SU-DHL-6 (cell line): ENCODE data around the gene PTPRG.

Experiments used
- H2AFZ ChIP-seq: fragments of 200-600 bp; sonication (generic); 2 replicates; pipeline ENCODE4 v1.6.1; 2014; ENCODE audit warnings: low read depth, mild to moderate bottlenecking, moderate library complexity, mixed read lengths, antibody characterized with exemption, low read length; ENCODE audit not compliant: severe bottlenecking
- H3F3A ChIP-seq: fragments of 200-600 bp; shearing (Covaris generic); 2 replicates; pipeline ENCODE4 v1.6.0; 2016; ENCODE audit warnings: antibody characterized with exemption, mild to moderate bottlenecking; ENCODE audit not compliant: insufficient read depth
- H3K27ac ChIP-seq: fragments of 200-600 bp; sonication (generic); 2 replicates; pipeline ENCODE4 v1.5.1; 2016; ENCODE audit warnings: low read depth, mild to moderate bottlenecking, low read length, moderate library complexity, mixed read lengths
- H3K27me3 ChIP-seq: fragments of 200-600 bp; sonication (generic), shearing (Covaris generic); 2 replicates; pipeline ENCODE4 v1.6.0; 2014; ENCODE audit warnings: mild to moderate bottlenecking, low read length
- H3K36me3 ChIP-seq: fragments of 200-600 bp; sonication (generic); 2 replicates; pipeline ENCODE4 v1.6.1; 2014; ENCODE audit warnings: mild to moderate bottlenecking, low read length, mixed read lengths
- H3K4me2 ChIP-seq: fragments of 300-600, 200-600 bp; shearing (Covaris generic), sonication (generic); 2 replicates; pipeline ENCODE4 v1.6.0; 2014; ENCODE audit warnings: low read length, low read depth, mild to moderate bottlenecking; ENCODE audit not compliant: poor library complexity, severe bottlenecking
- H3K4me3 ChIP-seq: fragments of 200-600 bp; sonication (generic); 2 replicates; pipeline ENCODE4 v1.5.1; 2014; ENCODE audit warnings: antibody characterized with exemption, low read length, mild to moderate bottlenecking, mixed read lengths; ENCODE audit not compliant: insufficient read depth, poor library complexity, severe bottlenecking
- H3K79me2 ChIP-seq: fragments of 200-600 bp; sonication (generic); 2 replicates; pipeline ENCODE4 v1.6.1; 2014; ENCODE audit warnings: mild to moderate bottlenecking, low read length, moderate library complexity; ENCODE audit not compliant: insufficient read depth
- H3K9ac ChIP-seq: fragments of 200-600 bp; sonication (generic); 2 replicates; pipeline ENCODE4 v1.7.0; 2014; ENCODE audit warnings: mild to moderate bottlenecking, low read length
- H3K9me2 ChIP-seq: fragments of 200-600 bp; sonication (generic); replicated peaks from 2 replicates; pipeline ENCODE4 v1.6.1; 2014; ENCODE audit warnings: low read length; ENCODE audit not compliant: insufficient read depth
- H3K9me3 ChIP-seq: fragments of 200-600 bp; sonication (generic); 2 replicates; pipeline ENCODE4 v1.6.1; 2014; ENCODE audit warnings: low read length, mixed read lengths; ENCODE audit not compliant: insufficient read depth
- H4K20me1 ChIP-seq: fragments of 200-600 bp; sonication (generic); 2 replicates; pipeline ENCODE4 v1.6.1; 2014; ENCODE audit warnings: low read depth, mild to moderate bottlenecking, antibody characterized with exemption, low read length, moderate library complexity, mixed read lengths
- EZH2phosphoT487 ChIP-seq: fragments of 200-600 bp; sonication (generic), shearing (Covaris generic); conservative IDR thresholded peaks from 2 replicates; pipeline ENCODE4 v1.6.1; 2018; ENCODE audit warnings: mild to moderate bottlenecking, antibody characterized with exemption, low read length, moderate library complexity, mixed read lengths
- TF ChIP-seq, protein P1 (sequence below): fragments of 200-600 bp; sonication (generic); IDR thresholded peaks from one replicate; pipeline ENCODE4 v1.5.1; 2017; ENCODE audit warnings: antibody characterized with exemption, mild to moderate bottlenecking, low read length, moderate library complexity; ENCODE audit not compliant: insufficient read depth, poor library complexity, severe bottlenecking

PTPRG gene

DNA sequence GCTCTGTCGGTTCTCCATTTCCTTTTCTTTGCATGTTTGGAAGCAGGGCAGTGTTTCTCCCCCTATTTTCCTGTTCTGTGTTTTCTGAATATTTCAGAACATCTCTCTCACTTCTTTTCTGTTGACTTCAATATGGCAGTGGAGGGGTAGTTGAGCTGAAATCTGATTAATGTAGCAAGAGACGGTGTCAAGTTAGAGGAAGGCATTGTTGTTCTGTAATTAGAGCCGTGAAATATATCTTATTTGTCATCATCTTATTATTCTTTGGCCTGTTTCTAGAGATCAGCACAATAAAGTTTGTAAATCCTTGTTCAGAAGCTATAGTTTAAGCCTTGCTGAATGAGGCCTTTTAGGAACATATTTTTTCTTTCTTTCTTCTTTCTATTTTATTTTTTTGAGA, 353.9 kb downstream of the PTPRG start:
- no peaks in the 10 kb centered on the region for H4K20me1 ChIP-seq
- no peaks in the 10 kb centered on the region for H3K9me3 ChIP-seq
- no peaks in the 10 kb centered on the region for H3K27me3 ChIP-seq
- no peaks in the 10 kb centered on the region for H3F3A ChIP-seq
- H3K79me2 ChIP-seq, result no peaks in the 10 kb centered on the region
- H3K4me2 ChIP-seq, result no peak overlapping the region
- no peak overlapping the region for H3K4me3 ChIP-seq
- H3K27ac ChIP-seq, result no peak overlapping the region
- no peak overlapping the region for H3K9ac ChIP-seq
- no peaks in the 10 kb centered on the region for H3K9me2 ChIP-seq
- H2AFZ ChIP-seq, result no peak overlapping the region
- TF ChIP-seq, protein P1, sequence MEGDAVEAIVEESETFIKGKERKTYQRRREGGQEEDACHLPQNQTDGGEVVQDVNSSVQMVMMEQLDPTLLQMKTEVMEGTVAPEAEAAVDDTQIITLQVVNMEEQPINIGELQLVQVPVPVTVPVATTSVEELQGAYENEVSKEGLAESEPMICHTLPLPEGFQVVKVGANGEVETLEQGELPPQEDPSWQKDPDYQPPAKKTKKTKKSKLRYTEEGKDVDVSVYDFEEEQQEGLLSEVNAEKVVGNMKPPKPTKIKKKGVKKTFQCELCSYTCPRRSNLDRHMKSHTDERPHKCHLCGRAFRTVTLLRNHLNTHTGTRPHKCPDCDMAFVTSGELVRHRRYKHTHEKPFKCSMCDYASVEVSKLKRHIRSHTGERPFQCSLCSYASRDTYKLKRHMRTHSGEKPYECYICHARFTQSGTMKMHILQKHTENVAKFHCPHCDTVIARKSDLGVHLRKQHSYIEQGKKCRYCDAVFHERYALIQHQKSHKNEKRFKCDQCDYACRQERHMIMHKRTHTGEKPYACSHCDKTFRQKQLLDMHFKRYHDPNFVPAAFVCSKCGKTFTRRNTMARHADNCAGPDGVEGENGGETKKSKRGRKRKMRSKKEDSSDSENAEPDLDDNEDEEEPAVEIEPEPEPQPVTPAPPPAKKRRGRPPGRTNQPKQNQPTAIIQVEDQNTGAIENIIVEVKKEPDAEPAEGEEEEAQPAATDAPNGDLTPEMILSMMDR, result no peak
- TF ChIP-seq EZH2phosphoT487, result no peak
- no peaks in the 10 kb centered on the region for H3K36me3 ChIP-seq

DNA sequence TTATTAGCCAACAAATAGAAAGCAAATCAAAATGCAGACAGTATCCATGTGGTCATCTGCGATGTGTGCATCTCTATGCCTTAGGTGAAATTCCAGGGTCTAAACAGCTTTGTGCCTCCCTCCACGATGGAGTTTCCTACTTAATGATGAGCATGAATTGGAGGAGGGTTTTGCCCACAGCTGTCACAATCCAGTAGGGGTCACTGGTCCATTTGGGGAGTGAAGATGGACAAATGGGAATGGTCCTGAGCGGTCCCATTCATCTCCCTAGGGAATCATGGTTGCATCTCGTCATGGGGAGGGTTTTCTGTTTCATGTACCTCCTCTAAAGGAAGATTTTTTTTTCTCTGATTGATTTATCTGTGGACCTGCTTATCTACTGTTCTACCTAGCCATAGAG, 358.0 kb downstream of the PTPRG start:
- H3K9me3 ChIP-seq, result no peaks in the 10 kb centered on the region
- H3K27ac ChIP-seq, result no peak overlapping the region
- H3F3A ChIP-seq, result no peaks in the 10 kb centered on the region
- no peak overlapping the region for H3K4me3 ChIP-seq
- no peak overlapping the region for H2AFZ ChIP-seq
- TF ChIP-seq, protein P1, result no peak
- TF ChIP-seq EZH2phosphoT487, result no peak
- H3K4me2 ChIP-seq, result no peak overlapping the region
- H4K20me1 ChIP-seq, result no peaks in the 10 kb centered on the region
- no peaks in the 10 kb centered on the region for H3K36me3 ChIP-seq
- no peak overlapping the region for H3K9ac ChIP-seq
- no peaks in the 10 kb centered on the region for H3K79me2 ChIP-seq
- H3K27me3 ChIP-seq, result no peaks in the 10 kb centered on the region
- no peaks in the 10 kb centered on the region for H3K9me2 ChIP-seq

DNA sequence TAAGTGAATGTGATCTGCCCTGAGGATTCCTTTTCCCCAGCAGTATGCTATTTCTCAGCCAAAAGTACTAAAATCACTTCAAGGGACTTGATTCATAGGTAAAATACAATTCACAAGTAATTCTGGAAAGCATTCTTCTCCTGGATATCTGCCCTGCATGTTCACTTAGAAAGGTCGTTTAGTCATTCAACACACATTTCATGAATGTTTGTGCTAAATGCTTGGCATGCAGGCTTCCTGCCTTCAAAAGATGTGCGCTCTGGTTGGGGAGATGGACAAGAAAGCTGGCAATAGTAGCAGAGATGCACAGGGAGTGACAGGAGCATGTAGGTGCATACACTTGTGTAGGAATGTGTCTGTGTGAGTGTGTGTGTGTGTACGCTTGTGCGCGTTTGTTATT, 360.7 kb downstream of the PTPRG start:
- H4K20me1 ChIP-seq, result no peaks in the 10 kb centered on the region
- H3K9me3 ChIP-seq, result no peaks in the 10 kb centered on the region
- no peaks in the 10 kb centered on the region for H3K36me3 ChIP-seq
- H3K9me2 ChIP-seq, result no peaks in the 10 kb centered on the region
- H3K79me2 ChIP-seq, result no peaks in the 10 kb centered on the region
- H3K27ac ChIP-seq, result no peak overlapping the region
- no peaks in the 10 kb centered on the region for H3F3A ChIP-seq
- no peak overlapping the region for H3K4me2 ChIP-seq
- H3K27me3 ChIP-seq, result no peaks in the 10 kb centered on the region
- no peak overlapping the region for H3K4me3 ChIP-seq
- no peak overlapping the region for H3K9ac ChIP-seq
- no peak for TF ChIP-seq EZH2phosphoT487
- TF ChIP-seq, protein P1, result no peak
- no peak overlapping the region for H2AFZ ChIP-seq
